Amniotic stem cell (primary cell): ENCODE measurements around the gene DLG1.

ENCODE experiments used
- DNase-seq: peaks from one replicate; lab custom pipeline; 2025; lab: John Stamatoyannopoulos, UW

The DLG1 gene

GRCh38 chr3:196995646-196996355 is 302.6 kb downstream of the DLG1 start:
- no peak for DNase-seq

DNA sequence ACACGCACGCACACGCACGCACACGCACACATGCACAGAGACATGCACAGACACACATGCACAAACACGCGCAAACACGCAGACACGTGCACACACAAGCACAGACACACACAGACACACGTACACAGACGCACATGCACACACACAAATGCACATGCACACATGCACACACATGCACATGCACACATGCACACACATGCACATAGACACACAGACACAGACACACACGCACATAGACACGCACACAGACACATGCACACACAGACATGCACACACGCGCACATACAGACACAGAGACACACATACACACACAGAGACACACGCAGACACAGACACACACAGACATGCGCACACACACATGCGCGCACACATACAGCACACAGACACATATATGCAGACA is 303.4 kb downstream of the DLG1 start:
- DNase-seq: no peak

GRCh38 chr3:196994056-196994455 is 304.4 kb downstream of the DLG1 start:
- no peak for DNase-seq
